ENCODE data around the gene INTS11.

DNA sequence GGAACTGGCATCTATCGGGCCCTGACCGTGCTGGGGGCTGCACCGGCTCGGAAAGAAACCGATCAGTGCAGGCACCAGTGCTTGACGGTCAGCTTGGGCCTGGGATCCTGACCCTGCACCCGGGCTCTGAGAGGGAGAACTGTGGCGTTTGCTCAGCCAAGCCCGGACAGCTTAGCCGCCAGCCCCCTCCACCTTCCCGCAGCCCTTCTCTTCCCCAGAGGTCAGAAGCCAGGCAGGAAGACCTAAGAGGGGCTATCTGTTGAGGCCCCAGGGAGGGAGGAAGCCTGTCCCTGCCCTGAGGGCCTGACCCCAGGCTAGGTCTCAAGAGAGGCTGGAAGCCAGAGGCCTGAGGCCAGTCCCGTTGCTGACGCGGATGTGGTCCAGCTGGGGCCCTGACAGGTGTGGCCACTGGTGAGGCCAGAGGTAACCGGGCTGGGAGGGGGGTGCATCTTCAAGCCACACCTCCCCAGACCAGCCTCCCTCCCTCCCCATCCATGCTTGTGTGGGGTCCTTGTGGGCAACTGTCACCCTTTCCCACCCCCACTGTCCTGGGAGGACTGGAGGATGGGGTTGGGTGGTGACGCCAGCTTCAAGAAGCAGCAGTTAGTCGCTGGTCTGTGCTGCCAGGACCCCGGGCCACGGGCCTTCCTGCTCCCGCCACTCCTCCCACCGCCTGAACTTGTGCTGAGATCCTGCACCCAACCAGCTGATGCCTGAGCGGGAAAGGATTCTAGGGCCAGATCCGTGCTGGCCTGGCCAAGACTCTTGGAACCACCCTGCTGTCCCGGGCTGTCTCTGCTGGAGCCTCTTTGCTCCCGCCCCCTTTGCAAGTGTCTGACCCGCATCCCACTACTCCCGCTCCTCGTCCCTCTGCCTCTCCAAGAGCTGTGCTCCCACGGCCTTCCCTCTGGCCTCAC lies 27.3 kb upstream of the INTS11 start:
- TF ChIP-seq CTCF (conservative IDR thresholded peaks at IDR 0.05), result no peak
- no peak for TF ChIP-seq ZFX (IDR thresholded peaks at IDR 0.05)
